ENCODE data around the gene SENP5. TPM values are rescaled to one million over a fixed set of nuclear protein-coding genes. Genes with fewer than 3 reads are reported as not detected.

The SENP5 gene
- total RNA-seq, 1 experiment from 2014 or later: 30.2 TPM

GRCh38 chr3:196920733-196921132 is 53.0 kb downstream of the SENP5 start:
- intact Hi-C loops (cut with micrococcal nuclease): no loop called here
- no peaks in the 10 kb centered on the region for H3K9me3 Mint-ChIP-seq (ENCODE audit: unreplicated experiment)
- BruUV-seq (replicated peaks): no TSS peak
- no peak for TF ChIP-seq CTCF (IDR thresholded peaks at IDR 0.05; ENCODE audit: unreplicated experiment)
- no peak overlapping the region for H3K27ac Mint-ChIP-seq (ENCODE audit: low read depth, unreplicated experiment)
- H3K4me1 Mint-ChIP-seq (ENCODE audit: insufficient read depth, unreplicated experiment): no peaks in the 10 kb centered on the region
- no peak for DNase-seq (ENCODE audit: unreplicated experiment)
- POLR2A ChIA-PET: interaction anchor here (0.7 kb wide), 1 partner anchor 30 kb away, joined by 3 read pairs; no protein-coding TSS in a partner anchor
- no peaks in the 10 kb centered on the region for H3K27me3 Mint-ChIP-seq (ENCODE audit: insufficient read depth, unreplicated experiment)
- CTCF ChIA-PET: no interaction called here
- no peak overlapping the region for H3K4me3 Mint-ChIP-seq (ENCODE audit: unreplicated experiment)
- H3K36me3 Mint-ChIP-seq (ENCODE audit: insufficient read depth, unreplicated experiment): peaks cover 33% of the 10 kb centered on the region

- BruUV-seq (replicated peaks): no TSS peak
- intact Hi-C loops (cut with micrococcal nuclease): no loop called here
- ChIA-PET POLR2A (interaction anchor here (0.8 kb wide), 1 partner anchor 12 kb away, joined by 3 read pairs; no protein-coding TSS in a partner anchor), CTCF (interaction anchor here (0.7 to 0.8 kb wide), 2 partner anchors 11 to 71 kb away, joined by 3 read pairs; no protein-coding TSS in a partner anchor)
- H3K4me3 Mint-ChIP-seq (ENCODE audit: unreplicated experiment): no peak overlapping the region
- no peak overlapping the region for H3K27ac Mint-ChIP-seq (ENCODE audit: low read depth, unreplicated experiment)
- TF ChIP-seq CTCF (IDR thresholded peaks at IDR 0.05; ENCODE audit: unreplicated experiment): no peak
- no peaks in the 10 kb centered on the region for H3K9me3 Mint-ChIP-seq (ENCODE audit: unreplicated experiment)
- H3K4me1 Mint-ChIP-seq (ENCODE audit: insufficient read depth, unreplicated experiment): no peaks in the 10 kb centered on the region
- no peaks in the 10 kb centered on the region for H3K27me3 Mint-ChIP-seq (ENCODE audit: insufficient read depth, unreplicated experiment)
- DNase-seq (ENCODE audit: unreplicated experiment): no peak
- H3K36me3 Mint-ChIP-seq (ENCODE audit: insufficient read depth, unreplicated experiment): peaks cover 69% of the 10 kb centered on the region
Observed at GRCh38 chr3:196927571-196928453, 60.1 kb downstream of the SENP5 start.

- BruUV-seq (replicated peaks): no TSS peak
- no peak for DNase-seq (ENCODE audit: unreplicated experiment)
- H3K27me3 Mint-ChIP-seq (ENCODE audit: insufficient read depth, unreplicated experiment): no peaks in the 10 kb centered on the region
- POLR2A ChIA-PET: interaction anchor here (1.7 kb wide), 1 partner anchor 11 kb away, joined by 6 read pairs; the partner anchor contains the start of gene NCBP2
- TF ChIP-seq CTCF (IDR thresholded peaks at IDR 0.05; ENCODE audit: unreplicated experiment): no peak
- H3K27ac Mint-ChIP-seq (ENCODE audit: low read depth, unreplicated experiment): no peak overlapping the region
- no peaks in the 10 kb centered on the region for H3K9me3 Mint-ChIP-seq (ENCODE audit: unreplicated experiment)
- H3K36me3 Mint-ChIP-seq (ENCODE audit: insufficient read depth, unreplicated experiment): peaks cover 85% of the 10 kb centered on the region
- CTCF ChIA-PET: interaction anchor here (0.5 to 1.4 kb wide), 2 partner anchors 11 to 57 kb away, joined by 3 to 4 read pairs; no protein-coding TSS in a partner anchor
- intact Hi-C loops (cut with micrococcal nuclease): no loop called here
- H3K4me1 Mint-ChIP-seq (ENCODE audit: insufficient read depth, unreplicated experiment): no peaks in the 10 kb centered on the region
- no peak overlapping the region for H3K4me3 Mint-ChIP-seq (ENCODE audit: unreplicated experiment)
Observed at GRCh38 chr3:196931157-196931556, 63.4 kb downstream of the SENP5 start.

- H3K4me3 Mint-ChIP-seq (ENCODE audit: unreplicated experiment): no peak overlapping the region
- no peak for TF ChIP-seq CTCF (IDR thresholded peaks at IDR 0.05; ENCODE audit: unreplicated experiment)
- TSS peak; percentile 10 for BruUV-seq (replicated peaks)
- no peaks in the 10 kb centered on the region for H3K4me1 Mint-ChIP-seq (ENCODE audit: insufficient read depth, unreplicated experiment)
- H3K27me3 Mint-ChIP-seq (ENCODE audit: insufficient read depth, unreplicated experiment): no peaks in the 10 kb centered on the region
- CTCF ChIA-PET: interaction anchor here (1.4 kb wide), 1 partner anchor 10 kb away, joined by 4 read pairs; no protein-coding TSS in a partner anchor
- peaks cover 88% of the 10 kb centered on the region for H3K36me3 Mint-ChIP-seq (ENCODE audit: insufficient read depth, unreplicated experiment)
- POLR2A ChIA-PET: interaction anchor here (0.7 to 1.7 kb wide), 3 partner anchors 10 to 62 kb away, joined by 3 to 6 read pairs (median 3); partner anchors contain the start of gene NCBP2
- no peak overlapping the region for H3K27ac Mint-ChIP-seq (ENCODE audit: low read depth, unreplicated experiment)
- H3K9me3 Mint-ChIP-seq (ENCODE audit: unreplicated experiment): no peaks in the 10 kb centered on the region
- intact Hi-C loops (cut with micrococcal nuclease): no loop called here
- DNase-seq (ENCODE audit: unreplicated experiment): no peak
Observed at GRCh38 chr3:196931828-196932587, 64.3 kb downstream of the SENP5 start.

Data from MCF 10A (cell line).